RKO (cell line): ENCODE data around the gene PRKCQ.
"Not testable (repeated sequence)": the region's sequence is repeated elsewhere in the genome, so short reads cannot be mapped to it uniquely, and the experiment has no call there.

Experiments
- DNase-seq: peaks from one replicate; pipeline ENCODE4 v3.0.0-alpha.2; 2016; ENCODE audit warnings: low spot score

The PRKCQ gene

DNA sequence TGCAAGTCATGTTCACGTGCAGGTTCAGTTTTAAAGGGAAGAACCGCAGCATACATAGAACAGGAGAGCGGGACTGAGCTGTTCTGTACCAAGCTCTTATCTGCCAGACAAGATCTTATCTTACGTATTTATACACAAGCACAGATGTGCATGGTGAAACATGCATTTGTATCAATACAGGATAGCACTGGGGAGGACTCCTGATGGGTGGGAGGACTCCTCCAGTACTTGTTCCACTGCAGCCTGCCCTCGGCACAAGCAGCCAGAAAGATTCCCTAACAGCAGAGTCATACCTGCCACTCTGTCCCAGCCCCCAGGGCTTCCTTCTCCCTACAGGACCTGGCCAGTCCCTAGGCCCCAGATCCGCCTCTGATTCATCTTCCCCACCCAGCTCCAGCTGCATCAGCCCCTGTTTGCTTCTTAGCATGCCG, 13.2 kb upstream of the PRKCQ start:
- DNase-seq: no peak

DNA sequence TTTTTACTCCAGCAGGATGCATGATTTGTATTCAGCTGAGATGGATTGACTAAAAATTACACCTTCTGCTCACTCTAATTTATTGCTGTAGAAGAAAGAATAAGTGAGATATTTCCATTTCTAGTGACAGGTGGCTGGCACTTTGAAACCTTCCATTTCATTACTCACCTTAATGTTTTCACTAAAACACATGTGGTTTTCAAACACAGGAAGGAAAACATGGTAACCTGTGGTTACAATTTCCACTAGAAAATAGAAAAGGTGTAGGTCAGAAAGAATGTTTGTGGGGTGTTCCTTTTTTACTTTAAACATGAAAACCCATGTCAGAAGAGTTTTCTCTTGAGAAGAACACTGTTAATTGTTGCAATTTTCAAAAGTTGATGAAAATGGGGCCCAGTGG, 12.0 kb upstream of the PRKCQ start:
- no peak for DNase-seq

DNA sequence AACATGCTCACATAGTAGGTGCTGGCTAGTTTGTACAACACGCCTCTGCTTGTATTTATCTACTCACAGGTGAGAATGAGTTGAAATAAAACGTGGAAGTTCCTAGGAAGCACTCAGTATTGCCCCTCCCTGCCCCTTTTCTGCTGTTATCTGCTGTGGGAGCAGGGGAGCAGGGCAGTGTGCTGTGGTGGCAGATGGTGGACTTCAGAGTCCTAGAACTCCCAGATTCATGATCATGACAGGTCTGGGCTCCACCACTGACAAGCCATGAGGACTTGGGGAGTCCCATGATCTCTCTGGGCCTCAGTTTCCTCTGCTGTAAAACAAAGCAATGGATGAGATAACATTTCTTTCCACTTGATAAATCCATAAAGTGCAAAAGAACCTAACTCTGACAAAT, 11.6 kb upstream of the PRKCQ start:
- no peak for DNase-seq

DNA sequence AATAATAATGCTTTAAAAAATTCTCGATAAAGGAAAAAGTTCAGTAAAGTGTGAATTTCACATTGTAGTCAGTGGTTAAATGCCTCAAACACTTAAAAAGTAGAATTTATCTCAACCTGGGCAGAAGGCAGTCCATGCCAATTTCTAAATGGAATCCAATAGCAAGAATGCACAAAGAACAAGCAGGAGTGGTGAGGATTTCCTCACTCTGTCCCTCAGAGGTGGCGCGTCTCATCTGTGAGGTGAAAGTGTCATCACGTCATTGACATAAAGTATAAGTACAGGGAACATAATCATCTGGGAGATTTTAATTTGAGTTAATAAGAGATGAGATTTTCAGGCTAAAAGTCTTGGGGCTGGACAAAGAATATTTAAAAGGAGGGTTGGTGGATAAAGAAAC, 10.0 kb upstream of the PRKCQ start:
- DNase-seq: no peak

DNA sequence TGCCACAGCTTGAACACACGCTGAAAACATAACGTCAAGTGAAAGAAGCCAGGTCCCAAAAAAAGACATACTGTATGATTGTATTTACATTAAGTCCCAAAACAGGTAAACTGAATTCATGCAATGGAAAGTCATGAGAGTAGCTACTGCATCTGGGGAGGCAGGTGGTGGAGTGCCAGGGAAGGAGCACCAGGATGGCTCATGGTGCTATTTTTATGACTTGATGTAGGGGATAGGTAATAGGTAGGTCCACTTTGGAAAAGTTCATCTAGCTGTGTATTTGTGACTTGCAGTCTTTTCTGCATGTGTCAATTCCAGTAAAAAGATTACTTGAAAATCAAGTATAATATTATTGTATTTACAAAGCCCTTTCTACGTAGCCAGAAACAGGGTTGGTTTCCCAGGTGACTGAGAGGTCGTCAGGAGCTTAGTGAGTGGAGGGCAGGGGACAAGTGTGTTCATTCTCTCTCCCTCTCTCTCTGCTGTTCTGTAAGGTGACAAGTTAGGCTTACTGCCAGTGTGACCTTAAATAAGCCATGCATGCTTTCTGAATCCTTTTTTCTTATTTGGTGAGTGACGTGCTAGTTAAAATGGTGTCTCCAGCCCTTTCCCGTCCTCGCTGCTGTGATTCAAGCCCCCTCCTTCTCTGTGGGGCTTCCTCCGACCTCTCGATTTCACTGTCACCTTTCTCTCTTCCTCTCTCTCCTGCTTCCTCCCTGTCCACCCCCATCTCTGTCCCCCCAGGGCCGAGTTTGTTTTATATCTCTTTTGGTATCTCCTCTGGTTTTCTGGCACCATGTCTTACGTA, 9.4 kb upstream of the PRKCQ start:
- no peak for DNase-seq

DNA sequence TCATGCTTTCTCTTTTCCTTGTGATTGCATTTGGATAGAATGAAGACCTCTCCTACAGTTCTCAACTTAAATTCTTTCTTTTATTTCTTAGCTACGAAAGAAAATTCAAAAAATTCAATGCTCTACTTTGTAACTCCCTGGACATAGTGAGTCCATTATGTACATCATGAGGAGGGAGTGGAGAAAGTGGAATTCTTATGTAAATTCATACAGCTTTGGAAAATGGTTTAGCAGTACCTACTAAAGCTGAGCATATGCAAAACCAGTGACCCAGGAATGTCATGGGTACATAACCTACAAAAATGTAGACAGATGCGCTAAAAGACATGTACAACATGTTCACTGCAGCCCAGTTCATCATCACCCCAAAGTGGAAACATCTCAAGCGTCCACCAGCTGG, 8.8 kb upstream of the PRKCQ start:
- no peak for DNase-seq

DNA sequence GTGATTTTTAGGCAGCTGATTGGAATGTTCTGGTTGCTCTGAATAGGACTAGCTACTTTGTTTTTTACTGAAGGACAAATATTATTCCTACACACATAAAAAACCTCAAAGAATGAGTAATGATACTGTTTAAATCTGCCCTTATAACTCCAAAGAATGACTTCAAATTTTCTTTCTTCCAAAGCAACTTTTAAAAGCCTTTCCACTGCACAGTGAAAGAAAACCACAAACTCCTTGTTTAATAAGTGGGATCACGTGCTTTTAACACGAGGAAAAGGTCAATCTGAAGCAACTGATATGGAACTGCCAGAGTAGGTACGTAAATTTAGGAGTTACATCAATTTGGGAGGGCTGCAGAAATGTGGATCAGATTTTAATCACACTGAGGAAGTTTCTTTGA, 8.0 kb upstream of the PRKCQ start:
- no peak for DNase-seq

DNA sequence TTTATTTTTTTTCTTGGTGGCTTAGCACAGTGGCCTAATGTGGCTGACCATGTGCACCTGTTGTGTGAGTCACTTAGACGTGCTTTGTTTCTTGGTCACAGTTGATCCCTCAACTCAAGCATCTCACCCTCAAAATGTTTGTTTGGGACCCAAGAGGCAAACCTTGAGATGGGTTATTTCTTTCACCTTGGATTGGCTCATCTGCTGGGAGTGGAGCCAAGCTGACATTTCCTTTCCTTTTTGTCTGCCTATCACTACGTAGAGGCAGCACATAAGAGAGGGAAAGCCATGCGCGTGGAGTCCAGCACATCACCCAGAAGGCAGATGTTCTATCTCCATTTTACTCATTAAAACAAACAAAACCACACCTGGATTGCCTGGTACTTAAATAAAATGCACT, 6.4 kb upstream of the PRKCQ start:
- DNase-seq: no peak

DNA sequence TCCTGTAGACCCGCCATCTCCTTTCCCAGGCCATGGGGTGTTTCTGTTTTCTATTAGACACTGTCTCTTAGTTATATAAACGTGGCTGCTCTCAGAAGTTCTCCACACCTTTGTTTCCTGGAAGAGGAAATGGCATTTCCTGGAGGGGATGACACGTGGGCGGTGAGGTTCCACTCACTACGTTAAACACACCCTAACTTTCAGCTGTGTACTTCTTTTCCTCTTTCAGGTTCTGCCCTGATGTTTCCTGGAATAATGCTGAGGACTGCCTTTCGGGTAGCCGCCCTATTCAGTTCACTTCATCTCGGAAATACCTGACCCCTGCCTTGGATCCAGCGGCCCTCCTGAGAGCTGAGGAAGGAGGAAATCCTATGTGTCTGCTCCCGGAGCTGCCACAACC, 3.4 kb upstream of the PRKCQ start:
- DNase-seq: no peak

DNA sequence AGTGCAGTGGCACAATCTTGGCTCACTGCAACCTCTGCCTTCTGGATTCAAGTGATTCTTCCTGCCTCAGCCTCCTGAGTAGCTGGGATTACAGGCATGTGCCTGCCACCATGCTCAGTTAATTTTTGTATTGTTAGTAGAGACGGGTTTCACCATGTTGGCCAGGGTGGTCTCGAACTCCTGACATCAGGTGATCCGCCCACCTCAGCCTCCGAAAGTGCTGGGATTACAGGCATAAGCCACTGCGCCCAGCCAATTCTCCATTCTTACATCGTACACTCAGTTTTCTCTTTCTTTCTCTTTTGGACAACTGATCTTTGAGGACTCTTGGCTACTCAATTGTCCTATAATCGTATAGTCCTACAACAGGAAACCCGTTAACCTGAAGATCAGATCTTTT, 2.8 kb upstream of the PRKCQ start:
- not testable (repeated sequence) for DNase-seq

DNA sequence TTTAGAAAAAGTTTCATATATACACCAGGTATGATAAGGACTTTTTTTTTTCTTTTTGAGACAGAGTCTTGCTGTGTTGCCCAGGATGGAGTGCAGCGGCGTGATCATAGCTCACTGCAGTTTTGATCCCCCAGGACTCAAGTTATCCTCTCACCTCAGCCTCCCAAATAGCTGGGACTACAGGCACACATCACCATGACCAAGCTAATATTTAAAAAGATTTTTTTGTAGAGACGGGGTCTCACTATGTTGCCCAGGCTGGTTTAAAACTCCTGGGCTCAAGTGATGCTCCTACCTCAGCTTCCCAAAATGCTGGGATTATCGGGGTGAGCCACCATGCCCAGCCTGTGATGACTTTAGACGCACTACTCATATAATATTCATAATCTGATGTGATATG, 2.2 kb upstream of the PRKCQ start:
- no peak for DNase-seq

DNA sequence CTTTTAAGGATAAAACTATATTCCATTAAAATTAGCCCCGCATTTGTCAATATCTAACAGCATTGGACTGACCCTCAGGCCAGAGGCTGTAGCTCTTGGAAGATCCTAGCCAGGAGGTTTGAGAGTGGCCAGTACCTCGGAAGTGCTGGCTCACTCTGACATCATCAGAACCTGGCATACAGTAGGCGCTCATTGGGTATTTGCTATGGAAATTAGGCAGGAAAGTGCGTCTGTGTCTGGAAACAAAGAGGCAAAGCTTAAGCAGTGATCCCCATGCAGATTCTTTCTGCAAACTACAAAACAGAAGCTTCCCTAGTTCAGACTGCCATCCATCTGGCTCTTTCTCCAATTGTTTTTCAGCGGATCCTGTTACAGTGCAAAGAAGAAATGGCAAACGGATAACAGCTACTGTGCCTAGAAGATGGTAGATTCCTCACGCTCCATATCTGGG, 1.7 kb upstream of the PRKCQ start:
- peak; percentile 25 for DNase-seq

DNA sequence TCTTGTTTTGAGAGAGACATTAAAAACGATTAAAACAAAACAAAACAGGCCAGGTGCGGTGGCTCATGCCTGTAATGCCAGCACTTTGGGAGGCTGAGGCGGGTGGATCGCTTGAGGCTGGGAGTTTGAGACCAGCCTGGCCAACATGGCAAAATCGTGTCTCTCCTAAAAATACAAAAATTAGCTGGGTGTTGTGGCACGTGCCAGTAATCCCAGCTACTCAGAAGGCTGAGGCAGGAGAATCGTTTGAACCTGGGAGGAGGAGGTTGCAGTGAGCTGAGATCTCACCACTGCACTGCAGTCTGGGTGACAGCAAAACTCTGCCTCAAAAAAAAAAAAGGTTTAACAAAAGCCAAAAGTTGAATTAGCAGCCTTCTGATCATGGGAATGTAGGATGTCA, 1.1 kb upstream of the PRKCQ start:
- not testable (repeated sequence) for DNase-seq

DNA sequence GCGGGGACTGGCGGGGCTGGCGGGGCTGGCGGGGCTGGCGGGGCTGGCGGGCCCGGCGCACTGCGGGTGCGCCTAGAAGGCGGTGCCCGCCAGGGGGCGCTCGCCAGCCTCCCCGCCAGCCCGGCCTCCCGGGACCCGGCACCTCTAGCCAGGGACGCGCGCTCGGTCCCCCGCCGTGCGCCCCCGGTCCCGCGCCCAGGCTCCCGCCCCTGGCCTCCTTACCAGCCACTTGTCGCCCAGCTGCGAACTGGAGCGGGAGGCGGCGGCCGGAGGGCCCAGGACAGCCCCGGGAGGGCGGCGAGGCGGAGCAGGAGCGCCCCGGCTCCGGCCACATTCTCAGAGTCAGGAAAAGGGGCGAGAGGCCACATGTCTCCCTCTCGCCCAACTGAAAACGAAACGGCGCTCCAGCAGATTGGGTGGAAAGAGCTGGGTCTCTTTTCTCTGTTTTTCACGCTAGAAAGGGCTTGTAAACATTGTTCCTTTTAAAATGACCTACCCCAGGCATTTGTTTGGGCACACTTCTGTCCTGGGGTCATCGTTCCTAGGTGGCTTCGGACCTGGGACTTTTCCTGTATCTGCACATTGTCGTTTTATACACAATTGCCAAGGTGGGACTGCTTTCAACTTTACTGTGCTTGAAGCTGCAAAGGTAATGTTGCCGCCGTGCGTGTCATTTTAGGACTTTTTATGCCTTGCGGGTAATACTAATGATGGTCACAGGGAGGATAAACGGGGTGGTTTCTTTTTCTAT, 378 bp upstream of the PRKCQ start:
- DNase-seq: peak; percentile 77

DNA sequence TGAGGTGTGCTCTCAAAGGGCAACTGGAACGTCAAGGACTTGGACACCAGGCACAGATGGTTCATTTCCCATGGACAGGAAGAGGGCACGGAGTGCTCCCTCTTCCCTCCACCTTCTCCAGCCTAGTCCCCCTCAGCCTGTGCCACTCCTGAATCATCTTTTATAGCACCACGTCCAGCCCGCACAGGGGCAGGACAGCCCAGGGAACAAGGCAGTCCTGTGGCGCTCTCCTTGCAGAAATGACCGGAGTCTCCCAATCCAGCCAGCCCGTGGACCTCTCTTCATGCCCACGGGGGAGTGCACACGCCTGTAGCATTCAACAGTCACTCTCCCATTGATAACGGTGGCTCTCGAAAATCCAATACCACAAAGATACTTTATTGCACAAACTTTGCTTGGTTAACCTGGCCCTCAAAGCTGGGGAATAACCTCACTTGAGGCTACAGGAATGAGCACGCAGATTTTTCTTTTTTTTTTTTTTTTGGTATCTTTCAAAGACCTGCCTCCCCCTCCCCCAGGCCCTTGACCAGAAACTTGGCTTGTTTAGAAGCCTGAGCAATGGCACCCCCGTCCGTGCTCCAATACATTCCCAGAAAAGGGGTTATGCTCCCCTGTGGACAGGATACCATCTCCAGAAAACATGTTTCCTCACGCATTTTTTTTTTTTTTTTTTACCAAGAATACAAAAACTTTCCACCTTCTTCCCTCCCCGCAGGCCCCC, 733 bp downstream of the PRKCQ start:
- no peak for DNase-seq

DNA sequence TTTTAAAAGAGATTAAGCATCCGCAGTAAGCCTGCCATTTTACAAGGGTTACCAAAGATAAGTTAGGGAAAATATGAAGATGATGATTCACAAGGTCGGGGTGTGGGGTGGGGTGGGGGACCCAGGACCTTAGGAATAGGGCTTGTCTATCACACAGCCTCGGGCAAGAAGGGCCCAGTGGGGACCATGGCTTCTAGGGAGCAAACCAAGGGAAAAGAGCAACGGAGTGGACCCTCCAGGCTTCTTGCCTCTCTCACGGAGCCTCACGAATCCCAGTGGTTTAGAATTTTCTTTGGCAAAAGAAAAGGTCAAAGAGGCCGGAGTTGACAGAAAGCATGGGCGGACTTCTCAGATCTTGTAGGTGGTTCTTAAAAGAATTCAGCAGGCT, 1.3 kb downstream of the PRKCQ start:
- no peak for DNase-seq

DNA sequence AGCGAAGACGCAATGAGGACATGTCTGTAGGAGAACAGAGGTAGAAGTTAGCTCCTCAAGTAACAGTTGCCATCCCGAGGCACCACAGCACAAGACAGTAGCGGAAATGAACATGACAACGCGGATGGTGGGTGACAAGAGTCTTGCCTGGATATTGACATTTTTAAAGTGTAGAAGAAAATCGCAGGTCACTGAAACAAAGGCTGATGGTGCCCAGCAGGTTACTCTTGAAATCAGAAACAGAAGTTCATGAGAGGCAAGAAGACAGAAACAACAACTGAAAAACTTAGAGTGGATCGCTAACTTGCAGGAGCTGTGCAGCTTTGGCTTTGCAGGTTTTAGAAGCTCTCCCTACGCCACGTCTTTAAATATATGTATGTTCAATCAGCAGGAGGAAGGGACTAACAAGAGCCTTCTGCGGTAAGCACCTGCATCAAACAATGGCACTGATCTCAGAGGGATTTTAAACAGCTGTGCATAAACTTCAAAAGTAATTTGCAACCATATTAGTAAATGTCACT, 1.8 kb downstream of the PRKCQ start:
- DNase-seq: no peak

DNA sequence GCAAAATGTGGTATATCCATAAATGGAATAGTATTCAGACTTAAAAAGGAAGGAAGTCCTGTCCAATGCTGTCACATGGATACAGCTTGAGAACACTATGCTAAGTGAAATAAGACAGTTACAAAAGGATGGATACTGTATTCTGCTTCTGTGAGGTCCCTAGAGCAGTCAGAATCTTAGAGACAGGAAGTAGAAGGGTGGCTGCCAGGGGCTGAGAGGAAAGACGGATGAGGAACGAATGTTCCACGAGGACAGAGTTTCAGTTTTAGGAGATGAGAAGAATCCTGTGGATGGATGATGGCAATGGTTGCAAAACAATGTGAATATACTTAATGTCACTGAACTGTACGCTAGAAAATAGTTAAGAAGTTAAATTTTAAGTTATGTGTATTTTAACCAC, 3.8 kb downstream of the PRKCQ start:
- DNase-seq: no peak

DNA sequence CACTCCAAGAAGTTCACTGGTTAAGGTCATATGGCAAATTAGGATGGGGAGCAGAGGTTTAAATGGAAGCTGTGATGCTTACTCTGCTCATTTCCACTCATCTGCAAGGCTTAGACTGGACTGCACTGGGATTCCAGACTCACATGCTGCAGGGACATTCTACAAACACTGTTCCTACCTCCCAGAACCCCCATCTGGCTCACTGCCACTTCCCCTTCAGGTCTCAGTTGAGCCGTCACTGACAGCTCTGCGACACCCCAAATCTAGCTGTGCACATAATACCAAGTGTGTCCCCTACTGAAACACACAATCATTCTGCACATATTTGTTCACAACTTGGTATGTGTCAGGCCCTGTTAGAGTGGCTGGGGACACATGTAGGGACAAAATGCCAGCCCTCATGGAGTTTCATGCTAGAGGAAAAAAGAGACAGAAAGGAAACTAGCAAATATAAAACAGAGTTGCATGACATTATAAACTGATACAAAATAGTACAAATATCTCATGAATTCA, 5.4 kb downstream of the PRKCQ start:
- no peak for DNase-seq

DNA sequence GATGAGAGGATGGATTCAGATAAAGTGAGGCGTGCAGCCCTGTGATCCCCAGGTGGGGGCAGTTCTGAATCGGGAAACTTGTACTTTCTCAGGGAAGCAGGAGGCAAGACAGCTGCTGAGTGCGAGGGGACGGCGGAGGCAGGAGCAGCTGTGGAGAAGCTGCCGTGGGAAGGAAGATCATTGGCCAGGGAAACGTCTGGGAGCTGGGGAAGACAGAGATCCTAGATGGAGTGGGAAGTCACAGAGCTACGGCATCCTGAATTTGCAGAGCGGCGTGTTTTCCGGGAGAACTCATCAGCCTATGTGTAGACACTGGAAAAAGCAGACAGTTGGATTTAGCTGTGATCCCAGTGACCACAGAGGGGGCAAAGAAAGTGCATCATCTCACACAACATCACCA, 9.2 kb downstream of the PRKCQ start:
- no peak for DNase-seq

DNA sequence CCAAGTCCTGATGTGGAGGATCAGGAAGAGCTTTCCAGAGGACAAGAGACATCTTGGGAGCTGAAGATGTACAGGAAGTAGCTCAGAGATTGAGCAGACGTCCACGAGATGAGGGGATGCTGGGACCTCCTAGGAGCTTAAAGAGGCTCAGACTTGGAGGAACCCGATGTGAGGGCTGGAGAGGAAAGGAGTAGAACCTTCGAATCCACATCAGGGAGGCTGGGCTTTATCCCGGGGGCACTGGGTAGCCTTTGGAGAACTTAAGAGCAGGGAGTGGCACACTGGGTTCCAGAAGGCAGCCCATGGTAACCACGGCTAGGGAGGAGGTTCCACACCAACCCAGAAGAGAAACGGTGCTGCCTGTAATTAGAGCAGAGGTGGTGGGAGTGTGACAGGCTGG, 10.8 kb downstream of the PRKCQ start:
- DNase-seq: no peak

DNA sequence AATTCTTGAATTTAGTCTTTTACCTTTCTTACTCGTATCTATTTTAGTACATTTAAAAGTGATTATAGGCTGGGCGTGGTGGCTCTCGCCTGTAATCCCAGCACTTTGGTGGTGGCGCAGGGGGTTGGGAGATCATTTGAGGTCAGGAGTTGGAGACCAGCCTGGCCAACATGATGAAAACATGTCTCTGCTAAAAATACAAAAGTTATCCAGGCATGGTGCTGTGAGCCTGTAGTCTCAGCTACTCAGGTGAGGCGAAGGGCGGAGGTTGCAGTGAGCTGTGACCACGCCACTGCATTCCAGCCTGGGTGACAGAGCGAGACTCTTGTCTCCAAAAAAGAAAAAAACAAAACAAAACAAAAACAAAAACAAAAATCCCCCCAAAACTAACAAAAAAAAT, 12.2 kb downstream of the PRKCQ start:
- DNase-seq: no peak
